Panc1 (cell line): ENCODE measurements around the gene CEPT1. TPM values are rescaled to one million over a fixed set of nuclear protein-coding genes. Genes with fewer than 3 reads are reported as not detected.

Experiments
- ATAC-seq: fragments of 200-7000 bp; cut with Tn5 transposase; 2 replicates; pipeline ENCODE4 v1.9.1; 2020; ENCODE audit warnings: mild to moderate bottlenecking, moderate library complexity
- BruUV-seq: library from RNA; stranded (reverse); fragments of 400-500 nt; replicated peaks from 2 replicates; lab custom pipeline; 2021; lab: Mats Ljungman, UMichigan
- CTCF ChIA-PET: fragments of 300-600 bp; sonication (Branson Sonifier 250); formaldehyde crosslinking; loops from one replicate; lab custom pipeline; 2022; ENCODE audit warnings: antibody characterized with exemption; lab: Charles Lee
- POLR2A ChIA-PET: fragments of 300-600 bp; sonication (Branson Sonifier 250); formaldehyde crosslinking; loops from one replicate; lab custom pipeline; 2022; ENCODE audit warnings: antibody characterized with exemption; lab: Charles Lee
- DNase-seq: peaks from one replicate; pipeline ENCODE4 v3.0.0-alpha.2; 2010; ENCODE audit warnings: low read depth, low spot score
- H3K27ac ChIP-seq: 2 replicates; pipeline ENCODE4 v1.5.1; 2011; ENCODE audit warnings: mild to moderate bottlenecking, low read length, inconsistent platforms
- H3K27me3 ChIP-seq: fragments of 200-500 bp; sonication (Bioruptor generic); 2 replicates; pipeline ENCODE4 v1.6.0; 2014; ENCODE audit warnings: low read length, inconsistent platforms; ENCODE audit not compliant: control insufficient read depth, insufficient read depth
- H3K36me3 ChIP-seq: fragments of 200-500 bp; sonication (Bioruptor generic); 2 replicates; pipeline ENCODE4 v1.5.1; 2014; ENCODE audit warnings: inconsistent platforms, mild to moderate bottlenecking, low read length, moderate library complexity; ENCODE audit not compliant: control insufficient read depth, insufficient read depth
- H3K4me1 ChIP-seq: 2 replicates; pipeline ENCODE4 v1.5.1; 2011; ENCODE audit warnings: inconsistent platforms, mild to moderate bottlenecking, low read length, moderate library complexity; ENCODE audit not compliant: control insufficient read depth, insufficient read depth
- H3K4me3 ChIP-seq, 2 experiments: 2 replicates each; pipeline ENCODE4 v1.5.1; 2011 to 2012; ENCODE audit warnings: low read depth in 2 of 2, low read length in 2 of 2, mild to moderate bottlenecking in 2 of 2, inconsistent platforms in 1 of 2, moderate library complexity in 1 of 2
- H3K9me3 ChIP-seq: fragments of 200-500 bp; sonication (Bioruptor generic); 2 replicates; pipeline ENCODE4 v1.5.1; 2014; ENCODE audit warnings: low read depth, mild to moderate bottlenecking, inconsistent platforms, low read length, moderate library complexity; ENCODE audit not compliant: control insufficient read depth, insufficient read depth
- POLR2AphosphoS5 ChIP-seq: IDR thresholded peaks from 2 replicates; pipeline ENCODE4 v1.6.1; 2012; ENCODE audit warnings: mild to moderate bottlenecking, low read depth, low read length, moderate library complexity
- SIN3A ChIP-seq: IDR thresholded peaks from 2 replicates; pipeline ENCODE4 v1.6.1; 2012; ENCODE audit warnings: low read depth, mild to moderate bottlenecking, low read length, moderate library complexity, borderline replicate concordance; ENCODE audit not compliant: insufficient read depth
- TCF7L2 ChIP-seq: IDR thresholded peaks from 2 replicates; pipeline ENCODE4 v1.6.1; 2011; ENCODE audit warnings: mild to moderate bottlenecking, low read depth, low read length, inconsistent platforms
- in situ Hi-C: cut with HindIII; loops from 2 replicates; pipeline ENCODE4 v1.10.0; 2016; ENCODE audit warnings: low sequenced_read_pairs, low pct_unique_long_range_greater_than_20kb
- intact Hi-C: fragments of 100-400 bp; cut with micrococcal nuclease; formaldehyde crosslinking; loops from one replicate; pipeline ENCODE4 v1.10.0; 2022; ENCODE audit not compliant: unreplicated experiment
- total RNA-seq: library from RNA; stranded (reverse); gene quantifications from one replicate; pipeline ENCODE4 v1.2.1, GENCODE V29; 2021; ENCODE audit not compliant: unreplicated experiment
- TF ChIP-seq, protein P1 (sequence below), 2 experiments: IDR thresholded peaks; 2 replicates each; pipeline ENCODE4 v1.6.1; 2011 to 2012; ENCODE audit warnings: low read depth in 2 of 2, control low read depth in 1 of 2, low read length in 1 of 2, mild to moderate bottlenecking in 1 of 2, moderate library complexity in 1 of 2; ENCODE audit not compliant: insufficient read depth in 1 of 2
- TF ChIP-seq, protein P2 (sequence below): fragments of 450-650 bp; IDR thresholded peaks from 2 replicates; pipeline ENCODE4 v1.5.1; 2017; ENCODE audit warnings: mild to moderate bottlenecking

CEPT1 gene
- total RNA-seq, 1 experiment from 2014 or later: 21.9 TPM

DNA sequence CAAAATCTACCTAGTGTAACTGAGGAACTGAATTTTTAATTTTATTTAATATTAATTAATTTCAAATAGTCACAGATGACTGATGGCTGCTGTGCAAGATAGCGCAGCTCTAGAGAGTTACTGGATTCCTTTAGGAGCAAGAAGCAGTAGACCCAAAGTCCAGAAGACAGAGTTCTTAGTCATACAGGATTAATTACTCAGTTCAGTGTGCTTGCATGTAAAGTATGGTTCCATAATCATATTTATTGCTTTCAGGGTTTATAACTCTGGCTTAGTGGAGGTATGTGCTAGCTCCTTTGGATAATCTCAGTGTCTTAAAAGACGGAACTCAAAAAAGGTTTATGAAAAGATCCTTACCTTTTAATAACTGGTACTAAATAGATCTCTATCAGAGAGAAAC, 17.4 kb downstream of the CEPT1 start:
- no TSS peak for BruUV-seq
- POLR2A ChIA-PET: no interaction called here
- Histone ChIP-seq H3K9me3 (no peaks in the 10 kb centered on the region), H3K4me3 (no peak overlapping the region), H3K4me1 (no peaks in the 10 kb centered on the region), H3K27me3 (no peaks in the 10 kb centered on the region), H3K27ac (no peak overlapping the region), H3K36me3 (peaks cover 9% of the 10 kb centered on the region; the same call in 1 of the 2 replicates)
- CTCF ChIA-PET: no interaction called here
- DNase-seq (no peak), ATAC-seq (no peak)
- in situ Hi-C loops: no loop called here
- TF ChIP-seq SIN3A: no peak
- TF ChIP-seq, protein P1, sequence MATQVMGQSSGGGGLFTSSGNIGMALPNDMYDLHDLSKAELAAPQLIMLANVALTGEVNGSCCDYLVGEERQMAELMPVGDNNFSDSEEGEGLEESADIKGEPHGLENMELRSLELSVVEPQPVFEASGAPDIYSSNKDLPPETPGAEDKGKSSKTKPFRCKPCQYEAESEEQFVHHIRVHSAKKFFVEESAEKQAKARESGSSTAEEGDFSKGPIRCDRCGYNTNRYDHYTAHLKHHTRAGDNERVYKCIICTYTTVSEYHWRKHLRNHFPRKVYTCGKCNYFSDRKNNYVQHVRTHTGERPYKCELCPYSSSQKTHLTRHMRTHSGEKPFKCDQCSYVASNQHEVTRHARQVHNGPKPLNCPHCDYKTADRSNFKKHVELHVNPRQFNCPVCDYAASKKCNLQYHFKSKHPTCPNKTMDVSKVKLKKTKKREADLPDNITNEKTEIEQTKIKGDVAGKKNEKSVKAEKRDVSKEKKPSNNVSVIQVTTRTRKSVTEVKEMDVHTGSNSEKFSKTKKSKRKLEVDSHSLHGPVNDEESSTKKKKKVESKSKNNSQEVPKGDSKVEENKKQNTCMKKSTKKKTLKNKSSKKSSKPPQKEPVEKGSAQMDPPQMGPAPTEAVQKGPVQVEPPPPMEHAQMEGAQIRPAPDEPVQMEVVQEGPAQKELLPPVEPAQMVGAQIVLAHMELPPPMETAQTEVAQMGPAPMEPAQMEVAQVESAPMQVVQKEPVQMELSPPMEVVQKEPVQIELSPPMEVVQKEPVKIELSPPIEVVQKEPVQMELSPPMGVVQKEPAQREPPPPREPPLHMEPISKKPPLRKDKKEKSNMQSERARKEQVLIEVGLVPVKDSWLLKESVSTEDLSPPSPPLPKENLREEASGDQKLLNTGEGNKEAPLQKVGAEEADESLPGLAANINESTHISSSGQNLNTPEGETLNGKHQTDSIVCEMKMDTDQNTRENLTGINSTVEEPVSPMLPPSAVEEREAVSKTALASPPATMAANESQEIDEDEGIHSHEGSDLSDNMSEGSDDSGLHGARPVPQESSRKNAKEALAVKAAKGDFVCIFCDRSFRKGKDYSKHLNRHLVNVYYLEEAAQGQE (IDR thresholded peaks at IDR 0.05; ENCODE audit: insufficient read depth in 1 of 2, low read depth in 2 of 2, low read length in 1 of 2): no peak
- TF ChIP-seq POLR2AphosphoS5: no peak
- TF ChIP-seq TCF7L2: no peak
- TF ChIP-seq, protein P2, sequence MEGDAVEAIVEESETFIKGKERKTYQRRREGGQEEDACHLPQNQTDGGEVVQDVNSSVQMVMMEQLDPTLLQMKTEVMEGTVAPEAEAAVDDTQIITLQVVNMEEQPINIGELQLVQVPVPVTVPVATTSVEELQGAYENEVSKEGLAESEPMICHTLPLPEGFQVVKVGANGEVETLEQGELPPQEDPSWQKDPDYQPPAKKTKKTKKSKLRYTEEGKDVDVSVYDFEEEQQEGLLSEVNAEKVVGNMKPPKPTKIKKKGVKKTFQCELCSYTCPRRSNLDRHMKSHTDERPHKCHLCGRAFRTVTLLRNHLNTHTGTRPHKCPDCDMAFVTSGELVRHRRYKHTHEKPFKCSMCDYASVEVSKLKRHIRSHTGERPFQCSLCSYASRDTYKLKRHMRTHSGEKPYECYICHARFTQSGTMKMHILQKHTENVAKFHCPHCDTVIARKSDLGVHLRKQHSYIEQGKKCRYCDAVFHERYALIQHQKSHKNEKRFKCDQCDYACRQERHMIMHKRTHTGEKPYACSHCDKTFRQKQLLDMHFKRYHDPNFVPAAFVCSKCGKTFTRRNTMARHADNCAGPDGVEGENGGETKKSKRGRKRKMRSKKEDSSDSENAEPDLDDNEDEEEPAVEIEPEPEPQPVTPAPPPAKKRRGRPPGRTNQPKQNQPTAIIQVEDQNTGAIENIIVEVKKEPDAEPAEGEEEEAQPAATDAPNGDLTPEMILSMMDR: no peak
- intact Hi-C loops: no loop called here

DNA sequence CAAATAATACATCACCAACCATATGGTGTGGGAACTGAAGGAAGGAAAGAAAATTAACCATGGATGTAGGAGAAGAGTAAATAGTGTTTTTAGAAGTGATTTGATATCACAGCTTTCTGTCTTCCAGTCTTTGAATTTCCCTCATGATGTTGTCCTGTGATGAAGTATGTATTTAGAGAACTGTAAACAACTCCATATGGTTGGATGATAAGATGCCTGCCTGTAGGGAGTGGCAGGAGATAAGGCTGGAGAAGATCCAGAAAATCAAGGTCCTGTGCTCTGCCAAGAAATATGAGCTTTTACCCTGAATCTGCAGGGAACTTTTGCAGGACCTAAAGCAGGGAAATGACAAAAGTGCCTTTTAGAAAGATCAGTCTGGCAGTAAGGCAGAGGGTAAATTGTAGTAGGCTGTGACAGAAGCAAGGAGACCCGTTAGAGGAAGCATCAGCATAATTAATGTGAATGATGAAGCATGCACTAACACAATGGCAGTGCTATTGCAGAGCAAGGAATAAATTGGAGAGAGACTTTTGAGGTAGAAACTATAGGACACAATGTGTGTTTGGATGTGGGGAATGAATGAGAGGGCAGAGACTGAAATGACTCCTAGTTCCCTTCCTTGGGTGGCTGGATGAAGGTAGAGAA, 21.9 kb downstream of the CEPT1 start:
- no peak for TF ChIP-seq POLR2AphosphoS5
- TF ChIP-seq SIN3A: no peak
- TF ChIP-seq, protein P2: no peak
- TF ChIP-seq, protein P1 (IDR thresholded peaks at IDR 0.05; ENCODE audit: insufficient read depth in 1 of 2, low read depth in 2 of 2, low read length in 1 of 2): no peak
- TF ChIP-seq TCF7L2: no peak
- Histone ChIP-seq H3K27me3 (no peaks in the 10 kb centered on the region), H3K36me3 (peaks cover 4% of the 10 kb centered on the region; the same call in 1 of the 2 replicates), H3K4me3 (no peak overlapping the region), H3K9me3 (no peaks in the 10 kb centered on the region), H3K27ac (no peak overlapping the region), H3K4me1 (no peaks in the 10 kb centered on the region)
- DNase-seq (no peak), ATAC-seq (no peak)
- intact Hi-C loops: no loop called here
- CTCF ChIA-PET: no interaction called here
- POLR2A ChIA-PET: no interaction called here
- no TSS peak for BruUV-seq
- in situ Hi-C loops: no loop called here
